H1 (cell line): ENCODE measurements around the gene YTHDF2. TPM values are rescaled to one million over a fixed set of nuclear protein-coding genes. Genes with fewer than 3 reads are reported as not detected.

ENCODE experiments used
- CTCF ChIA-PET: fragments of 300-600 bp; sonication (Branson Sonifier 250); formaldehyde crosslinking; loops from one replicate; lab custom pipeline; 2021; ENCODE audit not compliant: partially characterized antibody; lab: Charles Lee
- POLR2A ChIA-PET: fragments of 300-600 bp; sonication (Branson Sonifier 250); formaldehyde crosslinking; loops from one replicate; lab custom pipeline; 2021; ENCODE audit warnings: inconsistent platforms; ENCODE audit not compliant: partially characterized antibody; lab: Charles Lee
- DNase-seq, 2 experiments: peaks; one replicate each; pipeline versions ENCODE4 v3.0.0 to v3.0.0-alpha.2; 2010 to 2022; ENCODE audit warnings: low spot score in 2 of 2, low read depth in 1 of 2, mixed read lengths in 1 of 2
- FAIRE-seq: peaks from 2 replicates; lab custom pipeline; 2011; peaks lifted over from hg19 to GRCh38; lab: Jason Lieb, UNC
- H2AFZ ChIP-seq: 2 replicates; pipeline ENCODE4 v1.8.1; 2012; ENCODE audit warnings: low read length, inconsistent platforms
- H2AK5ac ChIP-seq: 2 replicates; pipeline ENCODE4 v1.6.1; 2013; ENCODE audit warnings: low read depth, low read length
- H2BK120ac ChIP-seq: replicated peaks from 2 replicates; pipeline ENCODE3; 2013; ENCODE audit warnings: low read depth, low read length, inconsistent platforms
- H2BK12ac ChIP-seq: 2 replicates; pipeline ENCODE4 v1.6.1; 2013; ENCODE audit warnings: low read depth, low read length
- H2BK15ac ChIP-seq: 2 replicates; pipeline ENCODE4 v1.6.1; 2013; ENCODE audit warnings: low read length
- H2BK20ac ChIP-seq: 2 replicates; pipeline ENCODE4 v1.6.1; 2013; ENCODE audit warnings: low read length
- H2BK5ac ChIP-seq: 2 replicates; pipeline ENCODE4 v1.6.1; 2013; ENCODE audit warnings: low read depth, low read length
- H3K14ac ChIP-seq: 2 replicates; pipeline ENCODE4 v1.6.1; 2013; ENCODE audit warnings: inconsistent platforms; ENCODE audit not compliant: insufficient read length
- H3K18ac ChIP-seq: 2 replicates; pipeline ENCODE4 v1.6.1; 2013; ENCODE audit warnings: low read length; ENCODE audit errors: extremely low read depth
- H3K23ac ChIP-seq: 2 replicates; pipeline ENCODE4 v1.6.1; 2013; ENCODE audit warnings: inconsistent platforms; ENCODE audit not compliant: insufficient read length
- H3K23me2 ChIP-seq: 2 replicates; pipeline ENCODE4 v1.6.1; 2013; ENCODE audit warnings: low read depth, low read length
- H3K27ac ChIP-seq: 2 replicates; pipeline ENCODE4 v1.6.1; 2011; ENCODE audit warnings: low read depth, low read length, inconsistent platforms
- H3K27me3 ChIP-seq, 4 experiments: replicated peaks in 1 of 4; 1 replicate in 1 of 4; 2 replicates in 3 of 4; pipeline versions ENCODE4 v1.6.1 to v1.8.1; 2011 to 2013; ENCODE audit warnings: low read length in 3 of 4, mild to moderate bottlenecking in 3 of 4, inconsistent platforms in 2 of 4, mixed read lengths in 2 of 4, moderate library complexity in 1 of 4; ENCODE audit not compliant: control insufficient read depth in 3 of 4, insufficient read depth in 3 of 4; ENCODE audit errors: extremely low read depth in 1 of 4
- H3K36me3 ChIP-seq, 4 experiments: 2 replicates each; pipeline versions ENCODE4 v1.6.1 to v1.8.1; 2011 to 2013; ENCODE audit warnings: mild to moderate bottlenecking in 4 of 4, low read length in 3 of 4, moderate library complexity in 2 of 4, control low read depth in 1 of 4, inconsistent platforms in 1 of 4; ENCODE audit not compliant: insufficient read depth in 4 of 4, control insufficient read depth in 2 of 4
- H3K4ac ChIP-seq: replicated peaks from 2 replicates; pipeline ENCODE3; 2013; ENCODE audit warnings: low read length, low read depth, mixed read lengths, inconsistent platforms; ENCODE audit not compliant: insufficient read length
- H3K4me1 ChIP-seq, 4 experiments: replicated peaks in 1 of 4; 1 replicate in 1 of 4; 2 replicates in 3 of 4; pipeline versions ENCODE4 v1.6.1 to v1.8.1; 2011 to 2013; ENCODE audit warnings: low read length in 3 of 4, inconsistent platforms in 2 of 4, mixed read lengths in 1 of 4; ENCODE audit not compliant: insufficient read depth in 4 of 4, control insufficient read depth in 3 of 4
- H3K4me2 ChIP-seq, 2 experiments: 2 replicates each; pipeline versions ENCODE4 v1.6.1 to v1.8.1; 2011 to 2013; ENCODE audit warnings: low read depth in 2 of 2, low read length in 2 of 2, control low read depth in 1 of 2, inconsistent platforms in 1 of 2, mild to moderate bottlenecking in 1 of 2; ENCODE audit not compliant: insufficient read depth in 1 of 2
- H3K4me3 ChIP-seq, 4 experiments: fragments of 200-600, 300-600 bp in 1 of 4; sonication (generic), shearing (Covaris generic), sonication (Bioruptor Twin) in 1 of 4; 2 replicates each; pipeline versions ENCODE4 v1.5.1 to v1.8.1; 2011 to 2016; ENCODE audit warnings: low read length in 4 of 4, low read depth in 3 of 4, control low read depth in 2 of 4, inconsistent platforms in 2 of 4, mild to moderate bottlenecking in 2 of 4, mixed read lengths in 1 of 4, moderate library complexity in 1 of 4; ENCODE audit not compliant: insufficient read depth in 2 of 4; ENCODE audit errors: extremely low read depth in 1 of 4
- H3K56ac ChIP-seq: replicated peaks from 2 replicates; pipeline ENCODE3; 2013; ENCODE audit warnings: low read depth, mild to moderate bottlenecking, mixed read lengths, low read length, inconsistent platforms; ENCODE audit not compliant: insufficient read length
- H3K79me1 ChIP-seq: 2 replicates; pipeline ENCODE4 v1.6.1; 2013; ENCODE audit warnings: low read depth, low read length, control low read depth
- H3K79me2 ChIP-seq, 2 experiments: 2 replicates each; pipeline versions ENCODE4 v1.6.1 to v1.8.1; 2012 to 2013; ENCODE audit warnings: low read length in 2 of 2, mild to moderate bottlenecking in 2 of 2, inconsistent platforms in 1 of 2; ENCODE audit not compliant: insufficient read depth in 2 of 2, control insufficient read depth in 1 of 2
- H3K9ac ChIP-seq, 4 experiments: replicated peaks in 1 of 4; 1 replicate in 1 of 4; 2 replicates in 3 of 4; pipeline versions ENCODE4 v1.6.1 to v1.8.1; 2011 to 2013; ENCODE audit warnings: low read depth in 3 of 4, low read length in 3 of 4, control low read depth in 2 of 4, mild to moderate bottlenecking in 2 of 4, moderate library complexity in 2 of 4, inconsistent platforms in 1 of 4; ENCODE audit errors: extremely low read depth in 1 of 4
- H3K9me3 ChIP-seq, 2 experiments: 2 replicates each; pipeline versions ENCODE4 v1.6.1 to v1.8.1; 2012 to 2013; ENCODE audit warnings: mild to moderate bottlenecking in 2 of 2, moderate library complexity in 2 of 2, control low read depth in 1 of 2, inconsistent platforms in 1 of 2, low read depth in 1 of 2, low read length in 1 of 2, mixed read lengths in 1 of 2; ENCODE audit not compliant: insufficient read depth in 2 of 2
- H4K20me1 ChIP-seq, 2 experiments: replicated peaks in 1 of 2; 2 replicates each; pipeline versions ENCODE3 to v1.8.1; 2011 to 2013; ENCODE audit warnings: inconsistent platforms in 2 of 2, low read length in 2 of 2, mild to moderate bottlenecking in 1 of 2; ENCODE audit not compliant: insufficient read depth in 2 of 2, control insufficient read depth in 1 of 2
- H4K5ac ChIP-seq: 2 replicates; pipeline ENCODE4 v1.6.1; 2013; ENCODE audit warnings: low read length, low read depth, mixed read lengths, inconsistent platforms; ENCODE audit not compliant: insufficient read length
- H4K8ac ChIP-seq: 2 replicates; pipeline ENCODE4 v1.8.0; 2013; ENCODE audit warnings: mild to moderate bottlenecking, moderate library complexity, low read length, inconsistent platforms; ENCODE audit not compliant: insufficient read depth; ENCODE audit errors: extremely low read depth
- H4K91ac ChIP-seq: replicated peaks from 2 replicates; pipeline ENCODE3; 2013; ENCODE audit warnings: low read length, mixed read lengths, inconsistent platforms; ENCODE audit not compliant: insufficient read length
- ATF2 ChIP-seq: IDR thresholded peaks from 2 replicates; pipeline ENCODE4 v1.6.1; 2012; ENCODE audit warnings: low read length, inconsistent platforms
- BACH1 ChIP-seq: IDR thresholded peaks from 2 replicates; pipeline ENCODE4 v1.6.1; 2012; ENCODE audit warnings: low read length, improper control_type of control experiment
- CBX5 ChIP-seq: fragments of 300-800, 300-1000 bp; sonication (generic); IDR thresholded peaks from 2 replicates; pipeline ENCODE4 v1.7.1; 2016; ENCODE audit warnings: antibody characterized with exemption, low read length, low read depth
- MAFK ChIP-seq: IDR thresholded peaks from 2 replicates; pipeline ENCODE4 v1.6.1; 2012; ENCODE audit warnings: low read depth, mild to moderate bottlenecking, improper control_type of control experiment, low read length
- NANOG ChIP-seq: IDR thresholded peaks from 2 replicates; pipeline ENCODE4 v1.6.1; 2011; ENCODE audit warnings: low read length, low read depth, mild to moderate bottlenecking, inconsistent platforms; ENCODE audit not compliant: insufficient read depth, poor library complexity, severe bottlenecking
- RFX5 ChIP-seq: IDR thresholded peaks from 2 replicates; pipeline ENCODE4 v1.6.1; 2011; ENCODE audit warnings: low read depth, low read length, improper control_type of control experiment, borderline replicate concordance
- RXRA ChIP-seq: IDR thresholded peaks from 2 replicates; pipeline ENCODE4 v1.6.1; 2011; ENCODE audit warnings: low read depth, mild to moderate bottlenecking, low read length, moderate library complexity; ENCODE audit not compliant: insufficient read depth
- SIN3A ChIP-seq, 2 experiments: IDR thresholded peaks in 1 of 2; conservative IDR thresholded peaks in 1 of 2; 2 replicates each; pipeline ENCODE4 v1.6.1; 2011 to 2012; ENCODE audit warnings: low read length in 2 of 2, improper control_type of control experiment in 1 of 2, low read depth in 1 of 2, mild to moderate bottlenecking in 1 of 2
- WGBS, 2 experiments: shearing (Covaris generic) in 1 of 2; methylation state at CpG; one replicate each; pipeline versions ENCODE4 v1.1.6 to v1.1.7; 2013 to 2015; ENCODE audit warnings: low lambda C conversion rate in 2 of 2, mixed read lengths in 2 of 2, inconsistent platforms in 1 of 2, low coverage in 1 of 2, missing lambda C conversion rate in 1 of 2; ENCODE audit not compliant: insufficient replicate concordance in 2 of 2, insufficient coverage in 1 of 2, insufficient read length in 1 of 2; ENCODE audit errors: extremely low coverage in 1 of 2, missing lambda C conversion rate in 1 of 2; 5-methylcytosine and 5-hydroxymethylcytosine counted together
- polyA plus RNA-seq, 7 experiments: library from polyadenylated mRNA; depleted of rRNA in 3 of 7; stranded (reverse) in 5 of 7; unstranded in 2 of 7; fragments of >200 nt in 5 of 7; fragments of 200-250 nt in 2 of 7; gene quantifications; 1 replicate in 5 of 7; 2 replicates in 1 of 7; 4 replicates in 1 of 7; pipeline versions ENCODE4 v1.2.1 to v1.2.3, GENCODE V29; 2011 to 2013; ENCODE audit warnings: missing spikeins in 2 of 7, mixed read lengths in 2 of 7
- total RNA-seq: library from RNA; stranded (reverse); fragmentation: NEBNext Ultra II Directional; extraction: Animal tissue kit (Norgen Biotek cat#: 25700); gene quantifications from 2 replicates; pipeline ENCODE4 v1.2.1, GENCODE V29; 2021

Gene YTHDF2
- total and polyA plus RNA-seq, 2 of the 8 experiments (the other 6 are each of a cell fraction or from before 2014, with no cell fraction given) = 128 to 164 TPM

DNA sequence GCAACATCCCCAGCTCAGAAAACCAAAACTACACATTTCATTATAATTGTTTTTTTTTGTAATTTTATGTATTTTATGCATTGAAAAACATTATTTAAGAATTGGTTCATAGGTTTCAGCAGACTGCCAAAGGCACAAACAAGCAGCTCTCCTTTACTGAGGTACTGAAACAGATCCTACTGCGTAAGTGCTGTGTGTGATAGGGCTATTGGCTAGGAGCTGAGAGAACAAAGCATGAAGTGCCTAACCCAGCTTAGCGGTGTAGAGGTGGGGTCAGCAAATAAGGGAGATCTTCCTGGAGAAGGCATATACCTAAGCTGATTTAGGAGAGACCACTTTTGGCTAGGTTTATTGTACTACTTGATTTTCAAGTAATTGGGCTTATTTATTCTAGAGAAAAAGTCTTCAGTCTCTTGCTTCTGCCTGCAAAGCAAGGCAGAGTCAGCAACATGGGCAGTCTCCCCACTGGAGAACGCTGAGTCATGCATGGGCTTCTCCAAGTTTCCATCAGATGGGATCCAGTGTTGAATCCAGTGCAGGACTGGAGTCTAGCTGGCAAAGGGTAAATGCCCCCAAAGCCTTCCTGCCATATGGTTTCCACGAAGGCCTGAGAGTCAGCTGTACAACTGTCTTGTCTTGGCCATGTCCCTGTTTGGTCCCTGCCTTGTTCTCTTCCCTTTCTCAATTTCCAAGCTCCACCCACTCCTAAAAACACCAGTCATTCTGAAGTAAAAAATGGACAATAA lies 18.0 kb upstream of the YTHDF2 start:
- no peak overlapping the region for H4K91ac ChIP-seq
- H3K4ac ChIP-seq = no peak overlapping the region
- TF ChIP-seq RFX5 = no peak
- TF ChIP-seq MAFK = peak; percentile 84
- TF ChIP-seq RXRA = no peak
- no peak for TF ChIP-seq CBX5
- no peak for TF ChIP-seq NANOG
- TF ChIP-seq BACH1 = peak; percentile 88
- no peak for TF ChIP-seq SIN3A (conservative IDR thresholded peaks at IDR 0.05 in 1 of 2, IDR thresholded peaks at IDR 0.05 in 1 of 2; ENCODE audit: low read depth in 1 of 2, low read length in 2 of 2)
- no peak for TF ChIP-seq ATF2
- TF ChIP-seq, all 59 proteins: peak for 2
- no peaks in the 10 kb centered on the region for H3K4me1 ChIP-seq
- H3K18ac ChIP-seq = no peak overlapping the region
- no peaks in the 10 kb centered on the region for H3K23me2 ChIP-seq
- H4K20me1 ChIP-seq = no peaks in the 10 kb centered on the region
- H2AK5ac ChIP-seq = no peak overlapping the region
- no peak overlapping the region for H2AFZ ChIP-seq
- no peak overlapping the region for H3K4me2 ChIP-seq
- no peak for DNase-seq
- H3K36me3 ChIP-seq = peaks cover 3 to 17% (median 9%) of the 10 kb centered on the region in 4 experiments; a peak in 7 of 8 replicates
- H3K79me1 ChIP-seq = no peaks in the 10 kb centered on the region
- CTCF ChIA-PET = interaction anchor here (0.7 to 1.2 kb wide), 4 partner anchors 9 to 158 kb away, joined by 3 to 5 read pairs (median 3); no protein-coding TSS in a partner anchor
- H4K5ac ChIP-seq = no peak overlapping the region
- no peak overlapping the region for H3K56ac ChIP-seq
- POLR2A ChIA-PET = interaction anchor here (1.2 to 13.5 kb wide), 6 partner anchors 9 to 70 kb away, joined by 3 to 185 read pairs (median 5); partner anchors contain the start of genes RNU11 and YTHDF2
- H2BK5ac ChIP-seq = 0 out of 2 replicates have a peak overlapping the region, but pooled peaks have one; percentile 9
- peak; percentile 52 for FAIRE-seq
- H3K9me3 ChIP-seq = no peaks in the 10 kb centered on the region
- H3K9ac ChIP-seq = no peak overlapping the region
- no peak overlapping the region for H2BK20ac ChIP-seq
- H3K4me3 ChIP-seq = no peak overlapping the region
- no peak overlapping the region for H3K23ac ChIP-seq
- H3K14ac ChIP-seq = no peak overlapping the region
- no peak overlapping the region for H4K8ac ChIP-seq
- H2BK15ac ChIP-seq = no peak overlapping the region
- no peak overlapping the region for H2BK12ac ChIP-seq
- no peak overlapping the region for H2BK120ac ChIP-seq
- H3K27me3 ChIP-seq = no peaks in the 10 kb centered on the region
- 99% methylated on average over 4 of the region's 4 CpGs; no CpG with 5 or more reads in 1 of the 2 experiments for WGBS, 2 experiments
- H3K79me2 ChIP-seq = no peaks in the 10 kb centered on the region
- H3K27ac ChIP-seq = no peak overlapping the region
